Panc1 (cell line): ENCODE data around the gene NELFB. TPM values are rescaled to one million over a fixed set of nuclear protein-coding genes. Genes with fewer than 3 reads are reported as not detected.

Experiments used
- ATAC-seq: fragments of 200-7000 bp; cut with Tn5 transposase; 2 replicates; pipeline ENCODE4 v1.9.1; 2020; ENCODE audit warnings: mild to moderate bottlenecking, moderate library complexity
- BruUV-seq: library from RNA; stranded (reverse); fragments of 400-500 nt; replicated peaks from 2 replicates; lab custom pipeline; 2021; lab: Mats Ljungman, UMichigan
- CTCF ChIA-PET: fragments of 300-600 bp; sonication (Branson Sonifier 250); formaldehyde crosslinking; loops from one replicate; lab custom pipeline; 2022; ENCODE audit warnings: antibody characterized with exemption; lab: Charles Lee
- POLR2A ChIA-PET: fragments of 300-600 bp; sonication (Branson Sonifier 250); formaldehyde crosslinking; loops from one replicate; lab custom pipeline; 2022; ENCODE audit warnings: antibody characterized with exemption; lab: Charles Lee
- DNase-seq: peaks from one replicate; pipeline ENCODE4 v3.0.0-alpha.2; 2010; ENCODE audit warnings: low read depth, low spot score
- H3K27ac ChIP-seq: 2 replicates; pipeline ENCODE4 v1.5.1; 2011; ENCODE audit warnings: mild to moderate bottlenecking, low read length, inconsistent platforms
- H3K27me3 ChIP-seq: fragments of 200-500 bp; sonication (Bioruptor generic); 2 replicates; pipeline ENCODE4 v1.6.0; 2014; ENCODE audit warnings: low read length, inconsistent platforms; ENCODE audit not compliant: control insufficient read depth, insufficient read depth
- H3K36me3 ChIP-seq: fragments of 200-500 bp; sonication (Bioruptor generic); 2 replicates; pipeline ENCODE4 v1.5.1; 2014; ENCODE audit warnings: inconsistent platforms, mild to moderate bottlenecking, low read length, moderate library complexity; ENCODE audit not compliant: control insufficient read depth, insufficient read depth
- H3K4me1 ChIP-seq: 2 replicates; pipeline ENCODE4 v1.5.1; 2011; ENCODE audit warnings: inconsistent platforms, mild to moderate bottlenecking, low read length, moderate library complexity; ENCODE audit not compliant: control insufficient read depth, insufficient read depth
- H3K4me3 ChIP-seq, 2 experiments: 2 replicates each; pipeline ENCODE4 v1.5.1; 2011 to 2012; ENCODE audit warnings: low read depth in 2 of 2, low read length in 2 of 2, mild to moderate bottlenecking in 2 of 2, inconsistent platforms in 1 of 2, moderate library complexity in 1 of 2
- H3K9me3 ChIP-seq: fragments of 200-500 bp; sonication (Bioruptor generic); 2 replicates; pipeline ENCODE4 v1.5.1; 2014; ENCODE audit warnings: low read depth, mild to moderate bottlenecking, inconsistent platforms, low read length, moderate library complexity; ENCODE audit not compliant: control insufficient read depth, insufficient read depth
- CTCF ChIP-seq: fragments of 450-650 bp; IDR thresholded peaks from 2 replicates; pipeline ENCODE4 v1.5.1; 2017; ENCODE audit warnings: mild to moderate bottlenecking
- POLR2AphosphoS5 ChIP-seq: IDR thresholded peaks from 2 replicates; pipeline ENCODE4 v1.6.1; 2012; ENCODE audit warnings: mild to moderate bottlenecking, low read depth, low read length, moderate library complexity
- REST ChIP-seq, 2 experiments: IDR thresholded peaks; 2 replicates each; pipeline ENCODE4 v1.6.1; 2011 to 2012; ENCODE audit warnings: low read depth in 2 of 2, control low read depth in 1 of 2, low read length in 1 of 2, mild to moderate bottlenecking in 1 of 2, moderate library complexity in 1 of 2; ENCODE audit not compliant: insufficient read depth in 1 of 2
- SIN3A ChIP-seq: IDR thresholded peaks from 2 replicates; pipeline ENCODE4 v1.6.1; 2012; ENCODE audit warnings: low read depth, mild to moderate bottlenecking, low read length, moderate library complexity, borderline replicate concordance; ENCODE audit not compliant: insufficient read depth
- TCF7L2 ChIP-seq: IDR thresholded peaks from 2 replicates; pipeline ENCODE4 v1.6.1; 2011; ENCODE audit warnings: mild to moderate bottlenecking, low read depth, low read length, inconsistent platforms
- in situ Hi-C: cut with HindIII; loops from 2 replicates; pipeline ENCODE4 v1.10.0; 2016; ENCODE audit warnings: low sequenced_read_pairs, low pct_unique_long_range_greater_than_20kb
- intact Hi-C: fragments of 100-400 bp; cut with micrococcal nuclease; formaldehyde crosslinking; loops from one replicate; pipeline ENCODE4 v1.10.0; 2022; ENCODE audit not compliant: unreplicated experiment
- total RNA-seq: library from RNA; stranded (reverse); gene quantifications from one replicate; pipeline ENCODE4 v1.2.1, GENCODE V29; 2021; ENCODE audit not compliant: unreplicated experiment

Gene NELFB
- total RNA-seq, 1 experiment from 2014 or later = 62.4 TPM

- CTCF ChIA-PET = no interaction called here
- Histone ChIP-seq H3K36me3 (no peaks in the 10 kb centered on the region), H3K9me3 (no peaks in the 10 kb centered on the region), H3K4me3 (no peak overlapping the region), H3K27ac (no peak overlapping the region), H3K27me3 (no peaks in the 10 kb centered on the region), H3K4me1 (peaks cover 40% of the 10 kb centered on the region)
- POLR2A ChIA-PET = no interaction called here
- in situ Hi-C loops (no loop called here), intact Hi-C loops (no loop called here)
- ATAC-seq = no peak
- TF ChIP-seq REST (IDR thresholded peaks at IDR 0.05; ENCODE audit: insufficient read depth in 1 of 2, low read depth in 2 of 2, low read length in 1 of 2) (no peak), CTCF (no peak), POLR2AphosphoS5 (no peak), SIN3A (no peak), TCF7L2 (no peak)
- BruUV-seq = no TSS peak
- DNase-seq = no peak
Measured at GRCh38 chr9:137307255-137308056, 52.3 kb downstream of the NELFB start.

DNA sequence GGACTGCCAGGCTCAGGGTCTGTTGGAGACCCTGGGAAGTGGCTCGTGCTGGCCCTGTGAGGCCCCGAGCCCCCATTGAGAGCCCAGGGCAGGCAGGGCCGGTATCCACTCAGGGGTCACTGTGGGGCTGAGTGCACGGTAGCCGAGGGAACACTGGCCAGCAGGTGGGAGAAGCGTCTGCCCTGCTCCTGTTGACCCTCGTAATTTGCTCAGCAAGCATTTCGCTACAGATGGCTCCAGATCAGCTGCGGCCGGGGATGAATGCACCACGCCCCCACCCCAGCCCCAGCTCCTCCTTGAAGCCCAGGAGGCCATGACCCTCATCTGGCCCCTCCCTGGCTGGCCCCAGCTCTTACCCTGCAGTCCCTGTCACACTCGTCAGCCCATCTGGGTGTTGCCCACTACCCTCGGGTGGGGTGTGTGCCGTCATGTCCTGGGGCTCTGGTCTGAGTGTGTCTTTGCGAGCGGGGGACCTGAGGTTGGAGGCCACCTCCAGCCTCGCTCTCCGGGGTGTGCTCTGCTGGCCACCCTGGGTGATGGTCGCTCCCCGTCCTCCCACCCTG, 53.0 kb downstream of the NELFB start:
- no peak for TF ChIP-seq CTCF
- in situ Hi-C loops (no loop called here), intact Hi-C loops (no loop called here)
- BruUV-seq = no TSS peak
- ChIA-PET CTCF (no interaction called here), POLR2A (no interaction called here)
- no peaks in the 10 kb centered on the region for H3K27me3 ChIP-seq
- no peaks in the 10 kb centered on the region for H3K9me3 ChIP-seq
- H3K36me3 ChIP-seq = no peaks in the 10 kb centered on the region
- DNase-seq = no peak
- no peak overlapping the region for H3K27ac ChIP-seq
- ATAC-seq = no peak
- no peak overlapping the region for H3K4me3 ChIP-seq
- H3K4me1 ChIP-seq = peaks cover 35% of the 10 kb centered on the region
